Keratinocyte (primary cell): ENCODE measurements around the gene NKAP. TPM values are rescaled to one million over a fixed set of nuclear protein-coding genes. Genes with fewer than 3 reads are reported as not detected.
A peak's percentile ranks its signal among the peaks of the same experiment; 100 is the strongest.
"Not testable (repeated sequence)": the region's sequence is repeated elsewhere in the genome, so short reads cannot be mapped to it uniquely, and the experiment has no call there.

Experiments
- DNase-seq: peaks from one replicate; pipeline ENCODE4 v3.0.0-alpha.2; 2011; ENCODE audit warnings: low read depth, missing footprints, low spot score
- FAIRE-seq: peaks from 2 replicates; lab custom pipeline; 2011; peaks lifted over from hg19 to GRCh38; lab: Jason Lieb, UNC
- H2AFZ ChIP-seq: 2 replicates; pipeline ENCODE4 v1.6.0; 2012; ENCODE audit warnings: low read length, control low read depth, inconsistent platforms; ENCODE audit not compliant: control insufficient read depth
- H3K27ac ChIP-seq: 2 replicates; pipeline ENCODE4 v1.5.1; 2011; ENCODE audit warnings: low read length; ENCODE audit not compliant: control insufficient read depth, insufficient read depth
- H3K27me3 ChIP-seq: 3 replicates; pipeline ENCODE4 v1.6.0; 2011; ENCODE audit warnings: low read length; ENCODE audit not compliant: control insufficient read depth, insufficient read depth; ENCODE audit errors: extremely low read depth
- H3K36me3 ChIP-seq, 2 experiments: 2 replicates in 1 of 2; 3 replicates in 1 of 2; pipeline ENCODE4 v1.5.1; 2011; ENCODE audit warnings: low read length in 2 of 2, mild to moderate bottlenecking in 1 of 2; ENCODE audit not compliant: control insufficient read depth in 2 of 2, insufficient read depth in 2 of 2; ENCODE audit errors: extremely low read depth in 1 of 2
- H3K4me1 ChIP-seq: 3 replicates; pipeline ENCODE4 v1.5.1; 2011; ENCODE audit warnings: low read length; ENCODE audit not compliant: control insufficient read depth, insufficient read depth; ENCODE audit errors: extremely low read depth
- H3K4me2 ChIP-seq: 3 replicates; pipeline ENCODE4 v1.6.0; 2011; ENCODE audit warnings: low read depth, low read length; ENCODE audit not compliant: control insufficient read depth, insufficient read depth; ENCODE audit errors: extremely low read depth
- H3K4me3 ChIP-seq, 3 experiments: fragments of 200-600 bp in 1 of 3; sonication (generic) in 1 of 3; 2 replicates in 2 of 3; 3 replicates in 1 of 3; pipeline ENCODE4 v1.5.1; 2011 to 2016; ENCODE audit warnings: low read length in 3 of 3, mild to moderate bottlenecking in 3 of 3, control low read depth in 2 of 3, inconsistent platforms in 1 of 3, low read depth in 1 of 3, mixed read lengths in 1 of 3, mixed run types in 1 of 3, moderate library complexity in 1 of 3; ENCODE audit not compliant: control insufficient read depth in 2 of 3, insufficient read depth in 2 of 3; ENCODE audit errors: extremely low read depth in 1 of 3
- H3K79me2 ChIP-seq: 2 replicates; pipeline ENCODE4 v1.6.0; 2012; ENCODE audit warnings: low read length; ENCODE audit not compliant: control insufficient read depth, insufficient read depth
- H3K9ac ChIP-seq: 3 replicates; pipeline ENCODE4 v1.6.0; 2011; ENCODE audit warnings: low read length; ENCODE audit not compliant: control insufficient read depth, insufficient read depth; ENCODE audit errors: extremely low read depth
- H3K9me1 ChIP-seq: 3 replicates; pipeline ENCODE4 v1.6.0; 2011; ENCODE audit warnings: low read length; ENCODE audit not compliant: control insufficient read depth, insufficient read depth; ENCODE audit errors: extremely low read depth
- H3K9me3 ChIP-seq: 2 replicates; pipeline ENCODE4 v1.5.1; 2012; ENCODE audit warnings: low read depth, low read length; ENCODE audit not compliant: control insufficient read depth
- H4K20me1 ChIP-seq: 3 replicates; pipeline ENCODE4 v1.6.0; 2011; ENCODE audit warnings: low read length; ENCODE audit not compliant: control insufficient read depth, insufficient read depth; ENCODE audit errors: extremely low read depth
- EZH2 ChIP-seq: IDR thresholded peaks from one replicate; pipeline ENCODE4 v1.6.1; 2012; ENCODE audit warnings: inconsistent platforms, mild to moderate bottlenecking, low read length, moderate library complexity
- dilution Hi-C: fragments of 300-500 bp; cut with MboI; formaldehyde crosslinking; loops from one replicate; pipeline ENCODE4 v1.7.0; 2020; ENCODE audit warnings: low sequenced_read_pairs; ENCODE audit not compliant: extremely low pct_ligation_motif_present
- polyA plus RNA-seq, 5 experiments: library from polyadenylated mRNA; depleted of rRNA in 3 of 5; stranded (reverse) in 3 of 5; stranded (forward) in 1 of 5; unstranded in 1 of 5; fragments of >200 nt; gene quantifications; 1 replicate in 1 of 5; 2 replicates in 3 of 5; 3 replicates in 1 of 5; pipeline versions ENCODE4 v1.2.1 to v1.2.3, GENCODE V29; 2011 to 2012; ENCODE audit warnings: missing spikeins in 2 of 5, low read depth in 1 of 5, low replicate concordance in 1 of 5
- TF ChIP-seq, protein P1 (sequence below), 3 experiments: IDR thresholded peaks in 1 of 3; conservative IDR thresholded peaks in 1 of 3; optimal IDR thresholded peaks in 1 of 3; 2 replicates in 2 of 3; 3 replicates in 1 of 3; pipeline versions ENCODE3 to v1.5.1; 2011; ENCODE audit warnings: low read length in 3 of 3, mild to moderate bottlenecking in 3 of 3, moderate library complexity in 2 of 3, control low read depth in 1 of 3, inconsistent platforms in 1 of 3; ENCODE audit not compliant: insufficient read depth in 2 of 3; ENCODE audit errors: extremely low read depth in 1 of 3

NKAP gene
- polyA plus RNA-seq, 1 donor (not counting 4 experiments of a cell fraction or from before 2014, with no cell fraction given): 4.6 TPM

GRCh38 chrX:119981286-119982070 is 37.9 kb upstream of the NKAP start:
- TF ChIP-seq, protein P1, sequence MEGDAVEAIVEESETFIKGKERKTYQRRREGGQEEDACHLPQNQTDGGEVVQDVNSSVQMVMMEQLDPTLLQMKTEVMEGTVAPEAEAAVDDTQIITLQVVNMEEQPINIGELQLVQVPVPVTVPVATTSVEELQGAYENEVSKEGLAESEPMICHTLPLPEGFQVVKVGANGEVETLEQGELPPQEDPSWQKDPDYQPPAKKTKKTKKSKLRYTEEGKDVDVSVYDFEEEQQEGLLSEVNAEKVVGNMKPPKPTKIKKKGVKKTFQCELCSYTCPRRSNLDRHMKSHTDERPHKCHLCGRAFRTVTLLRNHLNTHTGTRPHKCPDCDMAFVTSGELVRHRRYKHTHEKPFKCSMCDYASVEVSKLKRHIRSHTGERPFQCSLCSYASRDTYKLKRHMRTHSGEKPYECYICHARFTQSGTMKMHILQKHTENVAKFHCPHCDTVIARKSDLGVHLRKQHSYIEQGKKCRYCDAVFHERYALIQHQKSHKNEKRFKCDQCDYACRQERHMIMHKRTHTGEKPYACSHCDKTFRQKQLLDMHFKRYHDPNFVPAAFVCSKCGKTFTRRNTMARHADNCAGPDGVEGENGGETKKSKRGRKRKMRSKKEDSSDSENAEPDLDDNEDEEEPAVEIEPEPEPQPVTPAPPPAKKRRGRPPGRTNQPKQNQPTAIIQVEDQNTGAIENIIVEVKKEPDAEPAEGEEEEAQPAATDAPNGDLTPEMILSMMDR (optimal IDR thresholded peaks at IDR 0.05 in 1 of 3, IDR thresholded peaks at IDR 0.05 in 1 of 3, conservative IDR thresholded peaks at IDR 0.05 in 1 of 3; ENCODE audit: extremely low read depth in 1 of 3, insufficient read depth in 2 of 3, low read length in 3 of 3): peak; percentile 48 to 63 (median 58)
- no peak for TF ChIP-seq EZH2
- FAIRE-seq: no peak
- no peaks in the 10 kb centered on the region for H3K9me1 ChIP-seq

DNA sequence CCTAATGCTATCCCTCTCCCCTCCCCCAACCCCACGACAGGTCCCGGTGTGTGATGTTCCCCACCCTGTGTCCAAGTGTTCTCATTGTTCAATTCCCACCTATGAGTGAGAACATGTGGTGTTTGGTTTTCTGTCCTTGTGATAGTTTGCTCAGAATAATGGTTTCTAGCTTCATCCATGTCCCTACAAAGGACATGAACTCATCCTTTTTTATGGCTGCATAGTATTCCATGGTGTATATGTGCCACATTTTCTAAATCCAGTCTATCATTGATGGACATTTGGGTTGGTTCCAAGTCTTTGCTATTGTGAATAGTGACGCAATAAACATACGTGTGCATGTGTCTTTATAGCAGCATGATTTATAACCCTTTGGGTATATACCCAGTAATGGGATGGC is 33.6 kb upstream of the NKAP start:
- FAIRE-seq: not testable (repeated sequence)

More at GRCh38 chrX:119981286-119982070, 37.9 kb upstream of the NKAP start:
- no peaks in the 10 kb centered on the region for H3K27me3 ChIP-seq
- no peak overlapping the region for H3K4me3 ChIP-seq
- no peak overlapping the region for H3K27ac ChIP-seq
- no peaks in the 10 kb centered on the region for H3K36me3 ChIP-seq
- no peak overlapping the region for H2AFZ ChIP-seq
- dilution Hi-C loops: no loop called here
- H3K4me1 ChIP-seq: no peaks in the 10 kb centered on the region
- no peak overlapping the region for H3K4me2 ChIP-seq
- DNase-seq: no peak
- H3K79me2 ChIP-seq: no peaks in the 10 kb centered on the region
- no peaks in the 10 kb centered on the region for H4K20me1 ChIP-seq
- no peaks in the 10 kb centered on the region for H3K9me3 ChIP-seq
- H3K9ac ChIP-seq: no peak overlapping the region

More for the DNA sequence above, 33.6 kb upstream of the NKAP start:
- dilution Hi-C loops, H3K4me2 ChIP-seq, H3K4me1 ChIP-seq, H3K4me3 ChIP-seq, H3K79me2 ChIP-seq, H3K27me3 ChIP-seq, H3K36me3 ChIP-seq, H3K27ac ChIP-seq, H2AFZ ChIP-seq, H3K9ac ChIP-seq, H3K9me1 ChIP-seq, H4K20me1 ChIP-seq, DNase-seq, H3K9me3 ChIP-seq: not testable (repeated sequence)
